ENCODE measurements around the gene GNPTAB.
"Not testable (repeated sequence)": the region's sequence is repeated elsewhere in the genome, so short reads cannot be mapped to it uniquely, and the experiment has no call there.

Gene GNPTAB

DNA sequence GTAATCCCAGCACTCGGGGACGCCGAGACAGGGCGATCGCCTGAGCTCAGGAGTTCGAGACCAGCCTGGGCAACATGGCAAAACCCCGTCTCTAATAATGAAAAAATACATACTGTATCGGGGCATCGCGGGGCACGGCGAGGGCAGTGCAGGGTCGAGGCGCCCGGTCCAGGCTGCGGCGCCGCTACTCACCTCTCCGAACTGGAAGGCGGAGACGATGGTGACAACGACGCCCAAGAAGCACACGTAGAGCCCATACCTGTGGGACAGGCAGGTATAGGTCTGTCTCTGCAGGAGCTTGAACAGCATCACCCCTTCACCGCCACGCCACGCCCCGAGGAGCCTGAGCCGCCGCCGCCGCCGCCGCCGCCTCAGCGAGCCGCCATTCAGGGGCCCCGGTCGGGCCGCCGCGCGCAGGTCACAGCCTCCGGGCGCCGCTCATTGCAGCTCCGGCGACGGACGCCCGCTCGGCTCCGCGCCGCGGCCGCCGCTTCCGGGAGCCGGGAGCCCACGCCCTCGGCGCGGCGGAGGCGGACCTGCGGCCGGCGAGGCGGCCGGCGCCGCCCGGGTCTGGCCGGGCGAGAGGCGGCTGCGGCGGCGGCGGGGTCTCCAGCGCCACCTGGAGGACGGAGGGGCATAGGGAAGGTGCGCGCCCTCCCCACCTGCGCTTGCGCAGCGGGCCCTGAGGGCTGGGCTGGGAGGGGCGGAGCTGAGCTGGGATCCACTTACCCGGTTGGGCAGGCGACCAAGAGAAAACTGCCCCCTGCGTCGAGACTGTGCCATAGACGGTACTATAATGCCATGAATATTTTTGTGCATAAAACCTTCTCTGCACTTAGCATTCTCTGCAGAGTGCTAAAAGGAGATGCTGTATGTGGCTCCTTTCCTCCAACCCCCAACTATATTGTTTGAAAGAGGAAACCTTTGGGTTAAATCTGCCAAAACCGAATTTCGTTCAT, at the start of gene GNPTAB:
Gene GNPTAB (minus strand): TSS at position 593 of the 959 bp plus-strand sequence. CDS start 284 bp downstream, at position 309.
- peak; percentile 90 for FAIRE-seq
- DNase-seq (ENCODE audit: insufficient read length, low spot score), result peak; percentile 92
- peak; percentile 73 for TF ChIP-seq POLR2A (IDR thresholded peaks at IDR 0.05; ENCODE audit: low read depth, low read length)

DNA sequence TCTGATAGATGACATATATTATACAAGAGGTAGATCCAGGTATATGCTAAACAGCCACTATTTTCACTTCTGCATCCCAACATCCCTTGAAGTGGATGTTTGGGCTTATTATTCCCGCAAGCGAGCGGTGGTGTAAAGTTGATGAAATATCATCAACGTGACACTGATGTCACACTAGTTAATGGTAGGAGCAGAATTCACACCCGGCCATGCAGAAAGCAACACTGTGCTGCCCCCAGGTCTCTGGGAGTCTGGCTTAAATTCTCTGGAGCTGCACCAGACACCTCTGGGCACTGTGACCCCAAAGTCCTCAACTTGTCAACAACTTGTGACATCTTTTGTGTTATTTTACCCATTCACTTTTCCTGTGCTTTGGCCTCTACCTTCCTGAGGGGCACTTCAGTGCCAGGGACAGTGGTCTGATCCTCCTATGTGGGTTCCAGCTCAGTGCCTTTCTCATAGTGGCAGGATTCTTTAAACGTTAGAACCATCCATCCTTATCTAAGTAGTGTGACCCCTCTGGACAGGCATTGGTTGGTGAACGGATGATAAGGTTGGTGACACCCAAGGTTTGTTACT, 47.6 kb upstream of the GNPTAB start:
- DNase-seq (ENCODE audit: insufficient read length, low spot score), result no peak

DNA sequence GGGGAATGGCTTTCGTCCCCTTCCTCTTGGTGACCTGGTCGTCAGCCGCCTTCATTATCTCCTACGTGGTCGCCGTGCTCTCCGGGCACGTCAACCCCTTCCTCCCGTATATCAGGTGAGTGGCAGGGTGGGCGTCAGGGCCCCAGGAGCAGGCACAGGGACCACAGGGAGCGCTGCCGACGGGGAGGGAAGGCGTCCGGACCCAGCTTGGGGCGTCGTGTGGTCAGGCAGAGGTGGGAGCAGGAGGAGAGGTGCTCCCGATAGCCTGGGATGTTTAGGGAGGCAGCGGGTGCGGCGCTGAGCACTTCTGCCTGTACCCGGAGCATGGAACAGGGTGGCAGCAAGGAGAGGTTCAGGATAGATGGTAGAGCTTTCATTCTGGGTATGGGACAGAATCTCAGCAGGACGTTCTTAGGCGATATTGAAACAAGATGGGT, 47.1 kb upstream of the GNPTAB start:
- no peak for TF ChIP-seq POLR2A (IDR thresholded peaks at IDR 0.05; ENCODE audit: low read depth, low read length)
- DNase-seq (ENCODE audit: insufficient read length, low spot score) (peak; percentile 40), FAIRE-seq (no peak)

More for the DNA sequence above, 47.6 kb upstream of the GNPTAB start:
- peak; percentile 36 for FAIRE-seq
- TF ChIP-seq POLR2A (IDR thresholded peaks at IDR 0.05; ENCODE audit: low read depth, low read length), result no peak

DNA sequence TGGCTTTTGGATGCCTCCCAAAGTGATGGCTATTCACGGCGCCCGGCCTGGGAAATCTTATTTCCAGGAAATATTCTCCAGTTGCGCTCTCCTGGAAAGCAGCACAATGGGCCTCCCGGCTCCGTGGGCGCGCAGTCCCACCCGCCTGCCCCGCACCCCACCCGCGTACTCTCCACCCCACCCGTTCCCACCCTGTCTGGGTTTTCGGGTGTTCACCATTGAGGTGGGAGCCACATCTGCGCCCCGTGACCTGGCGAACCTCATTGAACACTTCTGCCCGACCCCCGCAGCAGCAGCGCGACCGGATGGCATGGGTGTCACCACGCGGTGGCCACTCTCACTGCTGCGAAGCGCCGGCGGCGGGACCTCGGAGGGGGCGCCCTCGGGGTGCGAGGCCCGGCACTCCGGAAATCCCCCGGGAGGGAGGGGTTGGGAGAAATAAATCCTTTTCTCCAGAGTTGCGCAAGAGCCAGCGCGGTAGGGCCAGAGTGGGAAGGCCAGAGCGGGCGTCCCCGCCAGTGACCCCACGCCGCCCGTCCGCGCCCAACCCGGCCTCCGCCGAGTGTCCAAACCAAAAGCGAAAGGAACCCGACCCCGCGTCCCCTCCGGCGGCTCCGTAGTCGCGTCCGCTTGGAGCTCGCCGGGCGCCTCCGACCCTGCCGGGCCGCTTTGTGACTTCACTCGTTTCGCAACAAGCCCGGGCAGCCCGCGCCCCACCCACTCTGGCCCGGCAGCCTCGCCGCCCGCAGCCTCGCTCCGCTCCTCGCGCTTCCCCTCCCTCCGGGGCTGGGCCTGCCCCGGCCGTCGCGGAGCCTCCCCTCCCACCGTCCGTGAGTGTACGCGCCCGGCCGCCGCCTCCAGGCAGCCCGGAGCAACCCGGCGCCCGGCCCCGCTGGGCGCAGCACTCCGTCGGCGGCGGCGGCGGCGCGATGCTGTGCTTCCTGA, 46.4 kb upstream of the GNPTAB start, which contains the start of gene DRAM1:
Gene DRAM1 (plus strand): TSS at position 720 of the 945 bp plus-strand sequence. CDS start 210 bp downstream, at position 930.
- DNase-seq (ENCODE audit: insufficient read length, low spot score), result peak; percentile 71
- TF ChIP-seq POLR2A (IDR thresholded peaks at IDR 0.05; ENCODE audit: low read depth, low read length), result peak; percentile 31
- no peak for FAIRE-seq

DNA sequence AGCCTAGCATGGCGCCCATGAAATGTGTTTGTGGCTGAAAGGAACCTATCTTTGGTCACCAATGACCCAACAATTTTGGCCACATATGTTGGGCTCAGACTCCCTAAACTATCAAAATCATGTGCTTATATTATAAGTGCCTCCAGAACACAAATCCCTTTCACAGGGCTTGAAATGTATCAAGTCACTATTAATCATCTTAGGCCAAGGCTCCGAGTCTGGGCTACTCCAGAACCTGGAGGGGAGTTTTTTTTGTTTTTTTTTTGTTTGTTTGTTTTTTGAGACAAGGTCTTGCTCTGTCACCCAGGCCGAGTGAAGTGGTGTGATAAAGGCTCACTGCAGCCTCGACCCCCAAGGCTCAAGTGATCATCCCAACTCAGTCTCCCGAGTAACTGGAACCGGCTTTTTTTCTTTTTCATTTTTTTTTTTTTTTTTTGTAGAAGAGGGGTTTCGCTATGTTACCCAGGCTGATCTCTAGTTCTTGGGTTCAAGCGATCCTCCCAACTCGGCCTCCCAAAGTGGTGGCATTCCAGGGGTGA, 45.6 kb upstream of the GNPTAB start:
- no peak for FAIRE-seq
- no peak for TF ChIP-seq POLR2A (IDR thresholded peaks at IDR 0.05; ENCODE audit: low read depth, low read length)
- DNase-seq (ENCODE audit: insufficient read length, low spot score), result no peak

DNA sequence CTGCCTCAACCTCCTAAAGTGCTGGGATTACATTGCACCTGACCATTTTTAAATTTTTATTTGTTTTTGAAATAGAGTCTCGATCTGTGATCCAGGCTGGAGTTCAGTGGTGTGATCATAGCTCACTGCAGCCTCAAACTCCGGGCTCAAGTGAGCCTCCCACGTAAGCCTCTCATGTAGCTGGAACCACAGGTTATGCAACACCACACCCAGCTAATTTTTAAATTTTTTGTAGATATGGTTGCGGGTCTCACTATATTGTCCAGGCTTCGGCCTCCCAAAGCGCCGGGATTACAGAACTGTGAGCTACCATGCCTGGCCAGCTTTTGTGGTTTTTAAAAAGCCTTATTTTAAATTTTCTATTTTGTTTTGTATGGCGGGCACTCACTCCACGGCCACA, 44.4 kb upstream of the GNPTAB start:
- DNase-seq (ENCODE audit: insufficient read length, low spot score) (no peak), FAIRE-seq (no peak)
- TF ChIP-seq POLR2A (IDR thresholded peaks at IDR 0.05; ENCODE audit: low read depth, low read length), result no peak

DNA sequence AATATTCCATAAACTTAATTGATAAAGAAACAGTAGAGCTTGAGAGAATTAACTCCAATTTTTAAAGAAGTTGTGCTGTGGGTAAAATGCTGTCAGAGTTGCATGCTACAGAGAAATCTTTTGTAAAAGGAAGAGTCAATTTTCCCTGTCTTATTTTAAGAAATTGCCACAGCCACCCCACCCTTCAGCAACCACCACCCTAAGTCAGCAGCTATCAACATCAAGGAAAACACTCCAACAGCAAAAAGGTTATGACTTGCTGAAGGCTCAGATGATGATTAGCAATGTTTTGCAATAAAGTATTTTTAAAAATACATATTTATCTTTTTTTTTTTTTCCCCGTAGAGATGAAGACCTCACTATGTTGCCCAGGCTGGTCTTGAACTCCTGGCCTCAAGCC, 40.2 kb upstream of the GNPTAB start:
- no peak for TF ChIP-seq POLR2A (IDR thresholded peaks at IDR 0.05; ENCODE audit: low read depth, low read length)
- DNase-seq (ENCODE audit: insufficient read length, low spot score) (no peak), FAIRE-seq (no peak)

DNA sequence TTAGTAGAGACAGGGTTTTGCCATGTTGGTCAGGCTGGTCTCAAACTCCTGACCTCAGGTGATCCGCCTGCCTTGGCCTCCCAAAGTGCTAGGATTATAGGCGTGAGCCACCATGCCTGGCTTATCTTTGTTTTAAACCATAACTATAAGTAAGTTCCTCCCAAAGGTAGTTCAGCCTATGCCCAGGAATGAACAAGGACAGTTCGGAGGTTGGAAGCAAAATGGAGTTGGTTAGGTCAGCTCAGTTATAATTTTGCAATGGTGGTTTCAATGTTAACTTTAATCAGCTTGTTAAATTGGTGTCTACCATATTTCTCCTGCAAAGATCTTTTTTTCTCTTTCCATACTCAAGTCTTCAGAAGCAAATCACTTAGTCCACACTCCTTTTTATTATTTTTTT, 36.9 kb upstream of the GNPTAB start:
- not testable (repeated sequence) for FAIRE-seq; DNase-seq (ENCODE audit: insufficient read length, low spot score)

DNA sequence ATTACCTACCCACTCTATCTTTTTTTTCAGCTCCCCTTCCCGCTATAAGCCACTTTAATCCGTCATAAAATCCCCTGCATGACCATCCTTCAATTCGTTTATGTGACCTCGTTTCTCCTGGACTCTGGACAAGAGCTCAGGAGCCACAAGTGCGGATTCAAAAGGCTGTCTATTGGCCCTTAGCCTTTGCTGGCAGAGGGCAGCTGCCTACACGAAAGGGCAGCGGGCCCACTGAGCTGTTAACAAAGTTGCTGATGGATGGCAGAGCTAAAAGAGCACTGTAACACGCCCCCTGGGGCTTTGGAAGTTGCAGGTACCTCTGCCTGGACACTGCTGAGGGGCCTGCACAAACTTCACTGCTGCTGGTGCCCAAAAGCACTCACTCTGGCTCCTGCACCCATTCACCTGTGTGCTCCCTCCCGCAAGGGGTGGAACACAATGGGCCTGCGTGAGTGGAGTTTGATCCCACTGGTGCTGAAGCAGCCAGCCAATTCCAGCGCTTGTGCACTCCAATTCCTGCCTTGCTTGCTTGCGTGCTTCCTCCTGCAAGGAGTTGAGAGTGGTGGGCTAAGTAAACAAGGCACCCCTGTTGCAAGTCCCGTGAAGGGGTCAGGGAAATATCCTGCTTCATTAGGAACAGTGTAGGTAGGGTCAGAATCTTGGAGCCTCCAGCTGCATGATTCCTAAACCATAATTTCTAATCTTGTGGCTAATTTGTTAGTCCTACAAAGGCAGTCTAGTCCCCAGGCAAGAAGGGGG, 36.0 kb upstream of the GNPTAB start:
- no peak for FAIRE-seq
- TF ChIP-seq POLR2A (IDR thresholded peaks at IDR 0.05; ENCODE audit: low read depth, low read length), result no peak

DNA sequence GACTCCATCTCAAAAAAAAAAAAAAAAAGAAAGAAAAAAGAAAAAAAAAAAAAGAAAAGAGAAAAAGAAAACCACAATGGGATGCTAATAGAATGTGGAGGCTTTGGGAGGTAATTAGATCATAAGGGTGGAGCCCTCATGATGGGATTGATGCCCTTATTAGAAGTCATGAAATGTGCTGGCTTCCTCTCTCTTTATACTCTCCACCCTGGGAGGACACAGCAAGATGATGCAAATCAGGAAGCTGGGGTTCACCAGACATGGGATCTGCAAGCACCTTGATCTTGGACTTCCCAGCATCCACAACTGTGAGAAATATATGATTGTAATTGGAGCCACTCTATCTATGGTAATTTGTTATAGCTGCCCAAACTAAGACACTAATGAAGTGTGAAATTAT, 33.2 kb upstream of the GNPTAB start:
- no peak for FAIRE-seq
- no peak for TF ChIP-seq POLR2A (IDR thresholded peaks at IDR 0.05; ENCODE audit: low read depth, low read length)

More for the DNA sequence above, 36.0 kb upstream of the GNPTAB start:
- no peak for DNase-seq (ENCODE audit: insufficient read length, low spot score)

DNA sequence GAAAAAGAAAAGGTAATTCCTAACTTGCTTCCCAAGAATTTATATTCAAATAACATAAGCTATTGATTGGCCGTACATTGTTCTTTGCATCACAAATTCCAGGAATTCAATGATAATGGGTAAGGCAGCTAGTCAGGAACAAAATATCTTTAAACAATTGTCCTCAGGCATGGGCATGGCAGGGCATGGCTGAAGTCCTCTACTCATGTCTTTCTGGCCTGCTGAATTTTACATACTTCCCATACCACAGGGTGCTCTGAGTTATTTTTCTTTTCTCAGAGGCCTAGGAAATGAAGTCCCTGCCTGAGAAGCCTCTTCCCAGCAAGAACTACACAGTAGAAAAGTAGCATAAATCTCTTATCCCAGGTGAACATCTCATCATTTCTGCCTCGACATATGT, 31.5 kb upstream of the GNPTAB start:
- DNase-seq (ENCODE audit: insufficient read length, low spot score) (no peak), FAIRE-seq (no peak)
- no peak for TF ChIP-seq POLR2A (IDR thresholded peaks at IDR 0.05; ENCODE audit: low read depth, low read length)

More for the DNA sequence above, 33.2 kb upstream of the GNPTAB start:
- DNase-seq (ENCODE audit: insufficient read length, low spot score), result no peak

DNA sequence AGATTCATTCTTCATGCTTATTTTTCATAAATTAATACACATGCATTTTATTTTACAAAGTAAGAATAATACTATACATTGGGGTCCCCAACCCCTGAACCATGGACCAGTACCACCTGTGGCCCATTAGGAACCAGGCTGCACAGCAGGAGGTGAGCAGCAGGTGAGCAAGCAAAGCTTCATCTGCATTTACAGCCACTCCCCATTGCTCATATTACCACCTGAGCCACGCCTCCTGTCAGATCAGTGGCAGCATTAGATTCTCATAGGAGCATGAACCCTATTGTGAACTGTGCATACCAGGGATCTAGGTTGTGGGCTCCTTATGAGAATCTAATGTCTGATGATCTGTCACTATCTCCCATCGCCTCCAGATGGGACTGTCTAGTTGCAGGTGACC, 30.9 kb upstream of the GNPTAB start:
- not testable (repeated sequence) for FAIRE-seq

More for the DNA sequence above, 30.9 kb upstream of the GNPTAB start:
- DNase-seq (ENCODE audit: insufficient read length, low spot score), result not testable (repeated sequence)

All from H54 (cell line).